Fibroblast of skin of right biceps (primary cell): ENCODE measurements around the gene GPR27.
A peak's percentile ranks its signal among the peaks of the same experiment; 100 is the strongest.

Source experiments
- DNase-seq: peaks from one replicate; pipeline ENCODE4 v3.0.0-alpha.2; 2013

GPR27 gene, protein sequence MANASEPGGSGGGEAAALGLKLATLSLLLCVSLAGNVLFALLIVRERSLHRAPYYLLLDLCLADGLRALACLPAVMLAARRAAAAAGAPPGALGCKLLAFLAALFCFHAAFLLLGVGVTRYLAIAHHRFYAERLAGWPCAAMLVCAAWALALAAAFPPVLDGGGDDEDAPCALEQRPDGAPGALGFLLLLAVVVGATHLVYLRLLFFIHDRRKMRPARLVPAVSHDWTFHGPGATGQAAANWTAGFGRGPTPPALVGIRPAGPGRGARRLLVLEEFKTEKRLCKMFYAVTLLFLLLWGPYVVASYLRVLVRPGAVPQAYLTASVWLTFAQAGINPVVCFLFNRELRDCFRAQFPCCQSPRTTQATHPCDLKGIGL

DNA sequence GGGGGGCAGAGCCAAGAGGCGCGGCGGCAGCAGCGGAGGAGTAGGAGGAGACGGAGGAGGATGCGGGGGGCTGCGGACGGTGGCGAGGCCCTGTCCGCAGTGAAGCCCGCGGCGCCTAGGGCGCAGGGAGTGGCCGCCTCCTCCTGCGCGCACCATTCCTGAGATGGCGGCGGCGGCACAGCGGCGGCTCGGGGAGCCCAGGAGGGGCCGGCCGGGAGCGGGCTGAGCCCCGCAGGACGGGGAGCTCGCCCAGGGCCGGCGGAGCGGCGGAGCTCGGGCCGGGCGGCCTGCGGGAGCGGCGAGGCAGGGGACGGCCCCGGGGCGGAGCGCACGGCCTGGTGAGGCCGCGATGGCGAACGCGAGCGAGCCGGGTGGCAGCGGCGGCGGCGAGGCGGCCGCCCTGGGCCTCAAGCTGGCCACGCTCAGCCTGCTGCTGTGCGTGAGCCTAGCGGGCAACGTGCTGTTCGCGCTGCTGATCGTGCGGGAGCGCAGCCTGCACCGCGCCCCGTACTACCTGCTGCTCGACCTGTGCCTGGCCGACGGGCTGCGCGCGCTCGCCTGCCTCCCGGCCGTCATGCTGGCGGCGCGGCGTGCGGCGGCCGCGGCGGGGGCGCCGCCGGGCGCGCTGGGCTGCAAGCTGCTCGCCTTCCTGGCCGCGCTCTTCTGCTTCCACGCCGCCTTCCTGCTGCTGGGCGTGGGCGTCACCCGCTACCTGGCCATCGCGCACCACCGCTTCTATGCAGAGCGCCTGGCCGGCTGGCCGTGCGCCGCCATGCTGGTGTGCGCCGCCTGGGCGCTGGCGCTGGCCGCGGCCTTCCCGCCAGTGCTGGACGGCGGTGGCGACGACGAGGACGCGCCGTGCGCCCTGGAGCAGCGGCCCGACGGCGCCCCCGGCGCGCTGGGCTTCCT, at the start of gene GPR27:
TSS of gene GPR27 (plus strand) at position 155 of the 909 bp plus-strand sequence. CDS start at position 350, 195 bp downstream.
- DNase-seq = peak; percentile 44

DNA sequence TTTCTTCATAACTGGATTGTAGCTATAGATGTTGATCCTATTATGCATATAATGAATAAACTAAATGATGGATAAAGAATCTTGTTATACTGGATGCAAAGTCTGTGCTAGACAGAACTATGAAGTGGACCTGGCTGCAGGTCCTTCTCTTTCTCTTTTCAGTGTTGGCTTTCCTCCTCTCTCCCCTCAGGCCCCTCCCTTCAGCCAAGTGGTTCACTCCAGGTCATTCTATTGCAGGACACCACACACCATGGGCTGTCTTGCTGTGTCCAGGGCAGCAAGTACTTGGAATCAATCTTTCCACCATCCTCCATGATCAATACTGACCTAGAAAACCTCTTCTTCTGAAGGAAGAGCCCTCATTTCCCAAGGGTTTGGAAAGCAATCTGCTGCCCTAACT, 48.7 kb upstream of the GPR27 start:
- no peak for DNase-seq

DNA sequence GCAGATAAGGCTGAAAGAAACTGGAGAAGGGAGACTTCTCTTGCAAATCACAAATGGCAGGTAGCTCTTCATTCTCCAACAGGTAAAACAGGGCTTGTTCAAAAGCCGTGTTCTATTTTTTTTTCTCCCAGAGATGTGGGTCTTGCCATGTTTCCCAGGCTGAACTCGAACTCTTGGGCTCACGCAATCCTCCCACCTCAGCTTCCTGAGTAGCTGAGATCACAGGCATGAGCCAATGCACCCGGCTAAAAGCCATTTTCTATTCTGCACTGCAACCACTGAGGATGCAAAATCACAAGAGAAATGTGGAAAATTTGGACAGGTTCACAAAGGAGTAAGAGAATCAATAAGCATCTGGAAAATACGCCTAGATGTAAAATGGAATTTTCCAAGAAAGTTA, 48.0 kb upstream of the GPR27 start:
- no peak for DNase-seq

DNA sequence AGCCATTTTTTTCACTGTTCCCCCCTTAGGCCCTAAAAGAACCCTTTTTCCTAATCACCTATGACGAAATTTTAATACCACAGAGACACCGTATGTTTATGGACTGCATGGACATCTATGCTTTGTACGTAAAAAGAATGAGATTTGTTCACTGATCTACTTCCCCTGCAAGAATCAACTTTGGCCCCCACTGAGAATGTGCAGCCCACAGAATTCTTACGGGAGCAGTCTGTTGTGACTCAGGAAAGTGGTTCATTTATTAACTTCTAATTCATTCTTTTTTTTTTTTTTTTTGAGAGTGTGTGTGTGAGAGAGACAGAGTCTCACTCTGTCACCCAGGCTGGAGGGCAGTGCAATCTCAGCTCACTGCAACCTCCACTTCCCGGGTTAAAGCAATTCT, 46.1 kb upstream of the GPR27 start:
- peak; percentile 62 for DNase-seq

DNA sequence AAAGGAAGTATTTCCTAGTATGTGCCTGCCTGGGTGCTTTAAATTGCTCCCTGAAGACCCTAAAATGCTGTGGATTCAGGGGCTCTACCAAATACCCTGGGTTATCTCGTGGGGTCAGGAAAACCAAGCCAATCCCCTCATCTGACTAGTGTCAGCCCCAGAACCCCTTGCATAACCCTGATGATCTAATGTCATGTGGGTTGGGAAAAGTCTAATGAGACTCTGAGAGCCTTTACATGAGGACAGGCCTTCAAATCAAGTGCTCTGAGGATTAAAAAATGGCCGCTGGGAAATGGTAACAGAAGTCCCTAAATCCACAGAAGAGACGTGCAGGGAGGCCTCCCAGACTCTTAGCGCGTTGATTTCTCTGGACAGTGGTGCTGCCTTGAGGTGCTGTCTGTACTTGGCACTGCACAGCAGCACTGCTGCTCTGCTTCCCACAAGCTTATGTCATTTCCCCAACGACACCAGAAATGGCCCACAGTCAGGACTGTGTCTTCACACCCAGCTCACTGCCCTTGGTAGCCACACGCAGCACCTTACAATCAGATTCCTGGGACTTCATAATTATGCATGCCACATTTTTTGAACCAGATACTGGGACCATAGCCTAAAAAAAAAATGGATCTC, 45.1 kb upstream of the GPR27 start:
- DNase-seq = no peak

DNA sequence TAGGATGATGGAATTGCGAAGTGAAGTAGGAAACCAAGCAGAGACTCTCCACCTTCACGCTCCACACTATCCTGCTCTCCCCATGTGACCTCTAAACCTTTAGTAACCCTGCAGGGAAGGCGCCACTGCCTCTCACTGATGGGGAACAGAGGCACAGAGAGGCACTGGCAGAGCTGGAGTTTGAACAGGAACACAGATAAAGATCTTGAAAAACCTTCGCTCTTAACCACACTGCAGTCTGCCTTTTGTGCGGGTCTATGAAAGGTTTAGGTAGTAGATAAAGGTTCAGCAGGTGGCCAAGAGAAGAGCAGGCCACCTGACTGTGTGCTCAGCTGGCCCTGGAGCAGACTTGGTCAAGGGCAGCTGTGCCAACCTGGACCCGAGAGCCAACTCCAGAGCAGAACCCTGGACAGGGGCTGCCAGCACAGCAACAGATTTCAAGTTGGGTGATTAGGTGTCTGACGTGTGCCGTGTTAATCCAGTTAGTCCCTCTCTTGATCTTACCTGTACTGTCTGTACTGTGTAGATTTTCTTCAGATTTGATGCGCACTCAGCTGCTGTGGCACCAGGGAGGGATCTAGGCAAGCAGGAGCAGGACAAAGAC, 43.6 kb upstream of the GPR27 start:
- DNase-seq = no peak

DNA sequence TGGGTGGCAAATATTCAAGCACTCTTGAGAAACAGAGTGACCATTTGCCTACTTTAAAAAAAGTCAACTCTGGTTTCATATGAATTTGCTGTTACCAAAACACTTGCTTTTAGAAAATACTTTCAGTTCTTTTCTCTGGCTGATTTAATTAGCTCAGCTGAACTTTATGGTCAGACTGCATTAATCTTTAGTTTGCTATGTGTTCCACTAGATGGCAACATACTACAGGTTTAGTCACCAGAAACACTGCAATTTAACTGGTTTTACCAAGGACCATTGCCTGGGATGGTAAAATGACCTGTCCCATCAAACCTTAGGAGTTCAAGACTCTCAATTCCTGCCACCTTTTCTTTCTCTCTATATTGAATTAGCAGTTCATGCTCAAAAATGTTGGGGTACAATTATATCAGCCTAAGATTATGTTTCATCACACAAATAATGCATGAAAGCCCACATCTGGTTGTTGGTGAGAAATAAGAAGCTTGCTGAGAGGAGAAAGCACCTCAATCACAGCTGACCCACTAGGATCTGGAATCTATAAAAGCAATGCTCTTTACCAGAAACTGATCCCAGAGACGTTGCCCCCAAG, 42.7 kb upstream of the GPR27 start:
- peak; percentile 51 for DNase-seq

DNA sequence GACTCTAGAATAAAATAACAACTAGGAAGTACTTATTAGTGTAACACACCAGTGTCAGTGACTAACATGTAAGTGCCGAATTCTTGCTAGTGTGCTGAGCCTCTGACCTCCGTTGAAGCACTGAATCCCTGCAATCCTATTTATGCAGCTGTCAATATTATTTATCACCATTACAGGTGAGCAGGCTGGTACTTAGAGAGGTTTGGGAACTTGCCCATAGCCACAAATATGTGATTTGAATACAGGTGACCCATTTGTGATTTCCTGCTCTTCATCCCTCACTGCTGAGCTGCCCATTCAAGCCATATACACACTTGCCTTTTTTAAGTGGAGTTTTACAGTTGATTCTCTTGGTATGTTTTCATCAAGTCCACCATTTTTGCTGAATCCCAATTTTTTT, 40.6 kb upstream of the GPR27 start:
- no peak for DNase-seq

DNA sequence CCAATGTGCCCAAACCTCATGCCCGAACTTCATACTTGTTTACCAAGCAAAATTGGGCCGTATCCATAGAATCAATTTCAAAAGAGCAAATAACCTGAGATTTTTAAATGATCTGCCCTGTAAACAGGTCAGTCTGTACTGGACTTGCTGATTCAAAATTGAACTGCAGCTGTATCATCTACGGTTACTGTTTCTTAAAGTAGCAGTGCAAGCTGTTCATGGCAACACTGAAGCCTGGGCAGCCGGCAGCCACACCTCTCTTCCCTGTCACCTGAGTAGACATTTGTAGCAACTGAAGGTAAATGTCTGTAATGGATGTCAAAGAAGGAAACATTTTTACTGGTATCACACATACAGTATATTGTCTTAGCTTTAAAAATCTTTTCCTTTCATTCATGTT, 39.1 kb upstream of the GPR27 start:
- DNase-seq = no peak

DNA sequence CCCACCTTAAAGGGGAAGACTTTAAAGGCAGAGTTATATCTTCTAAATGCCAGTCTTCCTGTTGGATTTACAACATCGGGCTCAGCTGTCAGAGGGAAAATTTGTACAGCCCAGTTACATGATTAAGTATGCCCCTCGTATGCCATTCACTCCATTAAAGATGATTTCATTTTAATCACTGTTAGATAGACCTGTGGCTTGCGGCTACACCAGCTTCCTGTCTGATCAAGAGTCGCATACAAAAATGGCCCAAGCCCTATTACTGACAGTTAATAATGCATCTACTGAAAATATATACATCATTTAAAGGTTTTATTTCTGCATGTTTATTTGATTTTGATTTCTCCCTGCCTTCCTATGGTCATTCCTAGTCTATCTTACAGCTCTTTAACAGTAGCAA, 35.6 kb upstream of the GPR27 start:
- DNase-seq = no peak

DNA sequence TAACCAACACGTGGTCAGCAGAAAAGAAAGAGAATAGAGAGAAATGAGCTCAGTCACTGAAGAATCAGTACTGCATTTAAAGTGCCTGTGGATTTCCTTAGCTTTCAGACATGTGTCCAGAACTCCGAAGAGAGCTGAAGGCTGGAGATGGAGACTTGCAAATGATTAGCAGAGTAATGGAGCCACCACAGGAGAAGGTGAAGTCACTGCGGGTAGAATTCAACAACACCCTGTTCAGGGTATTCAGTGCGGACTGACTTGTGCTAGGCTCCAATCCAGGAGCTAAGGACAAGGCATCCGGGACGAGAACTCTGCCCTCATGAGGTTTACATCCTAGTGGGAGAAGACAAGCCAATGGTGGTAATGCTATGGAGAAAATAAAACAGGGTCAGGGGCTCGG, 32.7 kb upstream of the GPR27 start:
- DNase-seq = no peak

DNA sequence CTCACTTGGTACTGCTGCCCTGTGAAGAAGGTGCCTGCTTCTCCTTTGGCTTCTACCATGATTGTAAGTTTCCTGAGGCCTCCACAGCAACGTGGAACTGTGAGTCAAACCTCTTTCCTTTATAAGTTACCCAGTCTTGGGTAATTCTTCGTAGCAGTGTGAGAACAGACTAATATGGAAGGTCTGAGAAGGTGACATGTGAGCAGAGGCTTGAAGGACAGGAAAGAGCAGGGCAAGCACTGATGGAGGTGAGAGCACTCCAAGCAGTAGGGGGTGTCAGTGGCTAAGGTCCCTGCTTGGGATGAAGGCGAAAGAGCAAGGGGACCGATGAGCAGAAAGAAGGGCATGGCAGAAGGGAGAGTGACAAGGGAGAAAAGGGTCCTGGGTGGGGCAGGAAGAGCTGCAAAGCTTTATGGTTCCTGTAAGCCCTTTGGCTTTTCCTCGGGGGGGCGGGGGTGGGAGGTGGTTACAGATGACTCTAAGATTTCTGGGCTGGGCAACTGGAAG, 32.0 kb upstream of the GPR27 start:
- no peak for DNase-seq

DNA sequence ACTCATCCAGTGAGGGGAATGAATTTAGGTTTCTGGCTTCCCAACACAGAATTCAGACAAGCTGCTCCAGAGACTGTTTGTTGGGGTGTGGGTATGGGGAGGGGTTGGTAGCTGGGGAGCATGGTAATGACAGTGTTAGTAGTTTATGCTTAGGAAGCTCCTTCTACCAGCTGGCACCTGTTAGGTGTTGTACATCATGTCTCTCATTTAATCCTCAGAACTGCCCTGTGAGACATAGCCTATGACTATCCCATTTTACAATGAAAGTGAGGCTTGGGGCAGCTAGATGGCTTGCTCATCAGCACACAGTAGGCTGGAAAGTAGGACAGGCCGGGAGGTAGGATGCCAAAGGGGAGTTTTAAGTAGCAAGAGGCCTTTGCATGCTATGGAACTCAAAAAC, 31.0 kb upstream of the GPR27 start:
- DNase-seq = no peak

DNA sequence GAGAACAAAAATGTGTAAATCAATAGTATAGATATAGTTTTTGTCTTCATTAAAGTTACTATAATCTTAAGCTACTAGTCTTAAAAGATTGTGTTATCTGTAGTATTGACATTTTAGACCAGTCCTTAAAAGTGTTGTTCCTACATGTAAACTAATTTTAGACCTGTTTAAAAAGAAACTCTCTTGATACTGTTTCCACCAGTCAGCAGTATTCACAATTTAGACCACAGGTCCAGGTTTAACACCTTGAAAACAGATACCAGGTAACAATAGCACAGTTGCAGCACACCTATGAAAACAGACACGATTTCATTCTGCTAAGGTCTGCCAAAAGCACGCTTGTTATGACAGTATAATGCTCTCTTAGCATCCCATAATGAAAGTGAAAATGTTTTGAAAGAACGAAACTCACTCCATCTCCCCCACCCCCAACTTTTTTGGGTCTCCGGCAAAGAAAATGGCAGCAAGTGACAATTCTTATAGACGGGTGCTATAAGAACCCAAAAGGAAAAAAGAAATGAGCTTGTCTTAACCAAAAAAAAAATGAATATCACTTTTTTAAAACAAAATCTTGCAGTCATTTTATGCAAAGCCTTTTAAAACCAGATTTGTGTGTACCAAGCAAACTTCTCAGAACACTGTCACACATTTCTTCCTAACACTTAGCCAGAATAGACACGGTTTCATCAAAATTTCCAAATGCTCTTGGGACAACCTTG, 30.0 kb upstream of the GPR27 start:
- DNase-seq = no peak

DNA sequence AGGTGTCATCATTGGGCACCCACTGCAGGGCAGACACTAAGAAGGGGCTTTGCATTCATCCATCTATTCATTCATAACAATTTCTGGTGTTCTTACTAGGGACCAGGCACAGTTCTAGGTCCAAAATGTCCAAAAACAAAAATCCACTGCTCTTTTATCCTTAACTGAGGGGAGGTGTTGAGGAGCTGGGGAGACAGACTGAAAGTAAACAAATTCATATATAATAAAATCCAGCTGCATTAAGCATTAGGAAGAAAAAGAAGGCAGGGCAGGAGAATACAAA, 29.5 kb upstream of the GPR27 start:
- no peak for DNase-seq

DNA sequence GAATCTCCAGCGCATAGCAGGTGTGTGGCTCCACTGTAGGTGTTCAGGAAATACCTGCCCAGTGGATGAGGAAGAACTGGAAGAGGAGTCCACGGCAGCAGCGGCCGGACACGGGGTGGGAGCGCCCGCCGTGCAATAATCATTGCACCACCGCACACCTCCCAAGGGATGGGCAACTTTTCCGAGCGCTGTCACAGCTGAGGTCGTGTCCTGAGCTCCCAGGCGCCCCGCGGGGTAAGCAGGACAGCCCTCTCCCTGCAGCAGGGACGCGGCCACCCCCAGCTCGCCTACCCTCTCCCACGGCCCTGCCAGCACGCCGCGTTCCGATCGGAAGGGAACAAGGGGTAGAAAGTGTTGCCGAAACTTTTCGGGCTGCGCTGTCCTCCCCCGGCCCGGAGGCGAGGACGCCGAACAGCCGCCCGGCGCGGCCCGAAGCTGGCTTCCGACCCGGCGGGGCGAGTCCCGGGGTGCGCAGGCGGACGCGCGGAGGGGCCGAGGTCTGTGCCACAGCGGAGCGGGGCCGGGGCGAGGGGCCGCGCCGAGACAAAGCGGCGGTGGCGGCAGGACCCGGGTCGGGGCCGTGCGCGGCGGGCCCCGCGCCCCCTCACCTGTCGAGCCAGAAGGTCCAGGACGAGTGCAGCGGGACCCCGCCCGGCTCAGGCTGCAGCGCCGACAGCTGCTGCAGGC, 28.9 kb upstream of the GPR27 start:
- DNase-seq = peak; percentile 17

DNA sequence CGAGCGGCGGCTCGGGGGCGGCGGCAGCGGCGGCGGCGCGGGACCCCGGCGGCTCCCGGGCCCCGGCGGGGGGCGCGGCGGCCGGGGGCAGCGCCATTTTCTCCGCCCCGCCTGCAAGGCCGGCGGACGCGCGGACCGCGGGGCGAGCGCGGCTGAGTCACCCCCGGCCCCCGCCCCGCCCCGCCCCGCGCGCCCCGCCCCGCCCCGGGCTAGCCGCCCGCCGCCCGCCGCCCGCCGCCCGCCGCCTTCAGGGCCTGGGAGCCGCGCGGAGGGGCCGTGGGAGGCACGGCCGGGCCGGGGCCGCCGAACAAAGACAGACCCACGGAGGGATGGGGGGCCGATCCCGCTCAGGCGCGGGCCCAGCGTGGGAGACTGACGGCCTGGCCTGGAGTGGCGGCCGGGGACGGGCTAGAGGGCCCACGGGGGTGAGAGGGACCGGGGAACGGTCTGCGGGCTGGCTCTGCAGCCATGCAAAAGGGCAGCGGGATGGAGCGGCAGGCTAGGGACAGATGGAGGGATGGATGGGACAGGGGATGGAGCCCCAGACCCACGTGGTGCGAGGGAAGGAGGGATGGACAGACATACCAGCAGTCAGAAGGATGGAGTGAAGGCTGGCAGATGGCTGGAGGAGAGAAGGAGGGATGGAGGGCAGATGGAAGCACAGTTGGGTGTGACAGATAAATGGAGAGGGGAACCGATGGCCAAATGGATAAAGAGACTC, 28.2 kb upstream of the GPR27 start, which contains the start of gene EIF4E3:
TSS of gene EIF4E3 (minus strand) at position 132 of the 721 bp plus-strand sequence. CDS start at position 97, 35 bp downstream.
- peak; percentile 41 for DNase-seq

DNA sequence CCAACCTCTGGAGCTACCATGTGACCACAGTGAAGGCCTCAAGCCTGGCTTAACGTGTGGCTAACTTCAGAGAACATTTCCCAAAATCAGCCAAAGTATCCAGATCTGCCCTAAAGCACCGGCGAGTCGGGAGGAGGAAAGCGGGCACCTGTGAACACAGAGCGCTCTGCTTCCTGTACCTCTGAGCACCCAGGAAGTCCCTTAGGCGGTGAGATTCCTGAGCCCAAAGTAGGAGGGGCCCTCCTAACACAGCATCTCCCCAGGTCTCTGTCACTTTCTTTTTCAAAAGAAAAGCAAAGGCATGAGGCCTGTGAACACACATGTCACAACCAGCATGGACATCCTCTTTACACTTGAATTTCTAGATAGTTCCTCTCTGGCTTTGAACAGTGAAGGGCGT, 27.5 kb upstream of the GPR27 start:
- no peak for DNase-seq

DNA sequence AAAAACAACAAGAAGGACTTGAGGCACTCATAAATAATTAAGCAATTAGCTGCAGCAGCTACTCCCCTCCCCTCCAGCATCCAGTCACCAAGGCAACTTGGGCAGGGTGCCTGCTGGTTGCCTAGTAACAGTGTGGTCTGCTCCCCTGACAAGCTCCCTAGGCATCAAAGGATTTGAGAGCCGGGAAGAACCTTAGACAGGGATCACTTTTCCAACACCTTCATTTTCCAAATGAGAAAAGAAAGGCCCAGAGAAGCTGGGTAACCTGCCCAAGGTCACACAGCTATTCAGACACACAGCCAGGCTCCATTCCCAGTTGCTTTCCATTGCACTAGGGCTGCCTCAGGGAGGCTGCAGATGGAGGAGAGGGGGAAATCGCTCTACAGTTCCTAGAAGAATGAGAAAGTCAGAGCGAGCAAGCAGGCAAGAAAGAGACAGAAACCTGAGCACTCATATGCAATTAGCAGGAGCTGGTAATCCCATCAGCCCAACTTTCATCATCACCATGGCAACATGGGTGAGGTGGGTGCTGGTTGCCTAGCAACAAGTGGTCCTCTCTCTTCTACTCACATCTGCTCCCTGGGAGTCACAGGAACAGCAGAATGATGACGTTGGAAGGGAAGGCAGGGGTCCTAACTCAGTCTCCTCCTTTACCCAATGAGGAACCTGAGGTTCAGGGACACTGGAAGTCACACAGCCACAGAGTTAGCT, 24.9 kb upstream of the GPR27 start:
- DNase-seq = peak; percentile 28

DNA sequence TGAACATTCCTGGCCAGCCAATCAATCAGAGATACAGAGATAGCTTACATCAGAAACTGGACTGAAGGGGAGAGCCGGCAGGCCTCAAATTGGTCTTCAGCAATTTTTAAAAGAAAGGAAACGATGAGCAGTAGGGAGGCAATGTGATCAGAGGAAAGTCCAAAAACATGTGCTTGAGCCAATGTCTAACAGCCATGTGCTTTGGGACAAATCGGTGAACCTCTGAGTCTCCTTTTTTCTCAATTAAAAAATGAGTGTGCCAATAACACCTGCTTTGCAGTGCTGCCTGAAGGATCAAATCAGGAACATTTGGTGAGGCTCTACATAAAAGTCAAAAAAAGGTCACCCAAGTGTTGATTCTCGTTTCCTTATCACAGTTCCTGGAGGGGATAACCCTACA, 21.0 kb upstream of the GPR27 start:
- DNase-seq = no peak
